Endothelial cell of umbilical vein (primary cell): ENCODE results near the gene PRRX1. TPM values are rescaled to one million over a fixed set of nuclear protein-coding genes. Genes with fewer than 3 reads are reported as not detected.

Experiments
- BruUV-seq: library from RNA; stranded (reverse); fragments of 400-500 nt; replicated peaks from 2 replicates; lab custom pipeline; 2021; lab: Mats Ljungman, UMichigan
- CTCF ChIA-PET: fragments of 300-600, 350-600 bp; sonication (Branson Sonifier 250); formaldehyde crosslinking; loops from one replicate; lab custom pipeline; 2021; ENCODE audit warnings: antibody characterized with exemption, inconsistent platforms; lab: Charles Lee
- POLR2A ChIA-PET: fragments of 300-600, 350-600 bp; sonication (Branson Sonifier 250); formaldehyde crosslinking; loops from one replicate; lab custom pipeline; 2021; ENCODE audit warnings: antibody characterized with exemption, inconsistent platforms; lab: Charles Lee
- DNase-seq: peaks from one replicate; pipeline ENCODE4 v3.0.0-alpha.2; 2011; ENCODE audit warnings: low read depth, low spot score
- FAIRE-seq: peaks from 2 replicates; lab custom pipeline; 2011; peaks lifted over from hg19 to GRCh38; lab: Jason Lieb, UNC
- H2AFZ ChIP-seq: 2 replicates; pipeline ENCODE4 v1.6.0; 2012; ENCODE audit warnings: low read depth, low read length, control low read depth, inconsistent platforms
- H3K27ac ChIP-seq: 2 replicates; pipeline ENCODE4 v1.5.1; 2011; ENCODE audit warnings: low read depth, mild to moderate bottlenecking, control low read depth, low read length, moderate library complexity; ENCODE audit not compliant: insufficient read depth
- H3K27me3 ChIP-seq, 2 experiments: 2 replicates each; pipeline versions ENCODE4 v1.6.0 to v1.6.1; 2011; ENCODE audit warnings: low read length in 2 of 2, mixed read lengths in 1 of 2; ENCODE audit not compliant: control insufficient read depth in 2 of 2, insufficient read depth in 2 of 2
- H3K36me3 ChIP-seq, 2 experiments: 2 replicates in 1 of 2; 3 replicates in 1 of 2; pipeline ENCODE4 v1.5.1; 2011; ENCODE audit warnings: low read length in 2 of 2, mild to moderate bottlenecking in 1 of 2, moderate library complexity in 1 of 2; ENCODE audit not compliant: control insufficient read depth in 2 of 2, insufficient read depth in 2 of 2; ENCODE audit errors: extremely low read depth in 1 of 2
- H3K4me1 ChIP-seq: 3 replicates; pipeline ENCODE4 v1.5.1; 2011; ENCODE audit warnings: mild to moderate bottlenecking, low read length; ENCODE audit not compliant: control insufficient read depth, insufficient read depth; ENCODE audit errors: extremely low read depth
- H3K4me2 ChIP-seq: 2 replicates; pipeline ENCODE4 v1.6.1; 2011; ENCODE audit warnings: low read length, control low read depth, mixed read lengths; ENCODE audit not compliant: insufficient read depth
- H3K4me3 ChIP-seq, 3 experiments: fragments of 200-600 bp in 1 of 3; sonication (generic), shearing (Covaris generic) in 1 of 3; replicated peaks in 1 of 3; 2 replicates each; pipeline ENCODE4 v1.5.1; 2011 to 2016; ENCODE audit warnings: control low read depth in 3 of 3, low read length in 3 of 3, mild to moderate bottlenecking in 2 of 3, inconsistent platforms in 1 of 3, low read depth in 1 of 3, moderate library complexity in 1 of 3; ENCODE audit not compliant: insufficient read depth in 1 of 3
- H3K79me2 ChIP-seq: 2 replicates; pipeline ENCODE4 v1.6.0; 2012; ENCODE audit warnings: low read length, inconsistent platforms; ENCODE audit not compliant: control insufficient read depth, insufficient read depth
- H3K9ac ChIP-seq: replicated peaks from 2 replicates; pipeline ENCODE3; 2011; ENCODE audit warnings: low read length, control low read depth; ENCODE audit not compliant: insufficient read depth; ENCODE audit errors: extremely low read depth
- H3K9me1 ChIP-seq: replicated peaks from 3 replicates; pipeline ENCODE4 v1.6.0; 2011; ENCODE audit warnings: mild to moderate bottlenecking, low read length; ENCODE audit not compliant: control insufficient read depth, insufficient read depth; ENCODE audit errors: extremely low read depth
- H3K9me3 ChIP-seq: replicated peaks from 2 replicates; pipeline ENCODE4 v1.5.1; 2012; ENCODE audit warnings: low read length, inconsistent platforms; ENCODE audit not compliant: control insufficient read depth, insufficient read depth
- H4K20me1 ChIP-seq: replicated peaks from 2 replicates; pipeline ENCODE3; 2011; ENCODE audit warnings: mild to moderate bottlenecking, low read length; ENCODE audit not compliant: control insufficient read depth, insufficient read depth; ENCODE audit errors: extremely low read depth
- EZH2 ChIP-seq: IDR thresholded peaks from 2 replicates; pipeline ENCODE4 v1.6.1; 2012; ENCODE audit warnings: borderline replicate concordance, low read depth, mild to moderate bottlenecking, moderate library complexity, low read length, inconsistent platforms; ENCODE audit not compliant: severe bottlenecking
- FOS ChIP-seq: IDR thresholded peaks from 2 replicates; pipeline ENCODE4 v1.6.1; 2011; ENCODE audit warnings: mild to moderate bottlenecking, low read length, moderate library complexity, borderline replicate concordance; ENCODE audit not compliant: insufficient read depth
- GATA2 ChIP-seq: IDR thresholded peaks from 2 replicates; pipeline ENCODE4 v1.7.0; 2011; ENCODE audit warnings: low read depth, mild to moderate bottlenecking, moderate library complexity, mixed read lengths, low read length; ENCODE audit not compliant: insufficient read length, insufficient read depth
- MYC ChIP-seq: IDR thresholded peaks from one replicate; pipeline ENCODE4 v1.6.1; 2011; ENCODE audit warnings: mild to moderate bottlenecking, low read depth, low read length
- POLR2A ChIP-seq: IDR thresholded peaks from 2 replicates; pipeline ENCODE4 v1.6.1; 2012; ENCODE audit warnings: low read depth, mild to moderate bottlenecking, control low read depth, low read length
- POLR2AphosphoS5 ChIP-seq: IDR thresholded peaks from 2 replicates; pipeline ENCODE4 v1.6.1; 2012; ENCODE audit warnings: low read depth, mild to moderate bottlenecking, control low read depth, low read length, moderate library complexity; ENCODE audit not compliant: insufficient read depth
- dilution Hi-C: fragments of 300-500 bp; cut with MboI; formaldehyde crosslinking; loops from one replicate; pipeline ENCODE4 v1.15.0; 2019; ENCODE audit warnings: low sequenced_read_pairs; ENCODE audit not compliant: extremely low pct_ligation_motif_present
- intact Hi-C: fragments of 100-400 bp; cut with micrococcal nuclease; formaldehyde crosslinking; loops from one replicate; pipeline ENCODE4 v1.10.0; 2022
- polyA plus RNA-seq, 4 experiments: library from polyadenylated mRNA; depleted of rRNA in 3 of 4; stranded (reverse) in 3 of 4; unstranded in 1 of 4; fragments of >200 nt; gene quantifications; 2 replicates each; pipeline versions ENCODE4 v1.2.1 to v1.2.3, GENCODE V29; 2011 to 2012; ENCODE audit warnings: missing spikeins in 1 of 4
- total RNA-seq: library from RNA; stranded (reverse); gene quantifications from 2 replicates; pipeline ENCODE4 v1.2.3, GENCODE V29; 2021
- TF ChIP-seq, protein P1 (sequence below), 2 donors: IDR thresholded peaks; 1 replicate in 1 of 2; 2 replicates in 1 of 2; pipeline ENCODE4 v1.5.1; 2011; ENCODE audit warnings: low read length in 2 of 2, mild to moderate bottlenecking in 2 of 2, moderate library complexity in 2 of 2, control low read depth in 1 of 2, inconsistent platforms in 1 of 2, low read depth in 1 of 2; ENCODE audit not compliant: insufficient read depth in 1 of 2; ENCODE audit errors: extremely low read depth in 1 of 2
- TF ChIP-seq, protein P2 (sequence below): IDR thresholded peaks from 2 replicates; pipeline ENCODE4 v1.6.1; 2011; ENCODE audit not compliant: insufficient read depth, insufficient read length

PRRX1 gene
- total and polyA plus RNA-seq, 2 donors (not counting 3 experiments of a cell fraction or from before 2014, with no cell fraction given) = 0.03 TPM; not detected in 1

DNA sequence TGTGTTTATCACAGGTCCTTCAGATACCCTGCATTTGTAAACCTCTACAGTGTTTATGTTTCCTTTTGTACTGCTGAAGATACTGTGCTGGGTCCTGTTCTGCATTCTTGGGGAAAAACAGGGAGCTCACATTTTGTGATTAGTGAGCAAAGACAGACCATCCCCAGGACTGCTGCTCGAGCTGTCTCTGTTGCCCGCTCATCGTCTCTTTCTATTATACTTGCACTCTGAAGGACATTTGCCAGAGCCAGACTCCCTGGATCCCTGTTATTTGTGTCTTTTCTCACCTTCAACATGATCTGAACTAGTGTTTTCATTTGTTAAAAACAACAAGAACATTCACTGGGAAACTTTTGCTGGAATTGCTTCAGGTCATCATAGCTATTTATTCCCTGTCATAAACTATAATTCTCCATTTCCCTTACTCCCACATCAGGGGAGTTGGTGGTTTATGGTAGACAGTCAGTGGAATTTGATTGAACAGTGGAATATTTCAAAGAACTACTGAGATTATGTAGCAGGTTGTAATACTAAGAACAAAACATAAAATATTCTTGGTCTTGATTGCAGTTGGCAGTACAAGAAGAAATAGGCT, 53.0 kb downstream of the PRRX1 start:
- Histone ChIP-seq H3K9ac (no peak overlapping the region), H3K79me2 (no peaks in the 10 kb centered on the region)
- POLR2A ChIA-PET = no interaction called here

More for the DNA sequence above, 53.0 kb downstream of the PRRX1 start:
- no peak overlapping the region for H3K4me2 ChIP-seq
- dilution Hi-C loops (no loop called here), intact Hi-C loops (no loop called here)
- no peak overlapping the region for H2AFZ ChIP-seq
- TF ChIP-seq, protein P1, sequence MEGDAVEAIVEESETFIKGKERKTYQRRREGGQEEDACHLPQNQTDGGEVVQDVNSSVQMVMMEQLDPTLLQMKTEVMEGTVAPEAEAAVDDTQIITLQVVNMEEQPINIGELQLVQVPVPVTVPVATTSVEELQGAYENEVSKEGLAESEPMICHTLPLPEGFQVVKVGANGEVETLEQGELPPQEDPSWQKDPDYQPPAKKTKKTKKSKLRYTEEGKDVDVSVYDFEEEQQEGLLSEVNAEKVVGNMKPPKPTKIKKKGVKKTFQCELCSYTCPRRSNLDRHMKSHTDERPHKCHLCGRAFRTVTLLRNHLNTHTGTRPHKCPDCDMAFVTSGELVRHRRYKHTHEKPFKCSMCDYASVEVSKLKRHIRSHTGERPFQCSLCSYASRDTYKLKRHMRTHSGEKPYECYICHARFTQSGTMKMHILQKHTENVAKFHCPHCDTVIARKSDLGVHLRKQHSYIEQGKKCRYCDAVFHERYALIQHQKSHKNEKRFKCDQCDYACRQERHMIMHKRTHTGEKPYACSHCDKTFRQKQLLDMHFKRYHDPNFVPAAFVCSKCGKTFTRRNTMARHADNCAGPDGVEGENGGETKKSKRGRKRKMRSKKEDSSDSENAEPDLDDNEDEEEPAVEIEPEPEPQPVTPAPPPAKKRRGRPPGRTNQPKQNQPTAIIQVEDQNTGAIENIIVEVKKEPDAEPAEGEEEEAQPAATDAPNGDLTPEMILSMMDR (IDR thresholded peaks at IDR 0.05; ENCODE audit: extremely low read depth in 1 of 2, insufficient read depth in 1 of 2, low read depth in 1 of 2, low read length in 2 of 2) = no peak
- TF ChIP-seq POLR2A = no peak
- TF ChIP-seq FOS = no peak
- TF ChIP-seq MYC = no peak
- no peak for TF ChIP-seq POLR2AphosphoS5
- no peak for TF ChIP-seq GATA2
- no peak for TF ChIP-seq EZH2
- TF ChIP-seq, protein P2, sequence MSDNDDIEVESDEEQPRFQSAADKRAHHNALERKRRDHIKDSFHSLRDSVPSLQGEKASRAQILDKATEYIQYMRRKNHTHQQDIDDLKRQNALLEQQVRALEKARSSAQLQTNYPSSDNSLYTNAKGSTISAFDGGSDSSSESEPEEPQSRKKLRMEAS = no peak
- no TSS peak for BruUV-seq
- H4K20me1 ChIP-seq = no peaks in the 10 kb centered on the region
- H3K9me1 ChIP-seq = no peaks in the 10 kb centered on the region
- no peaks in the 10 kb centered on the region for H3K36me3 ChIP-seq
- no peak overlapping the region for H3K27ac ChIP-seq
- no peaks in the 10 kb centered on the region for H3K9me3 ChIP-seq
- CTCF ChIA-PET = interaction anchor here (2.0 kb wide), 1 partner anchor 28 kb away, joined by 9 read pairs; no protein-coding TSS in a partner anchor
- DNase-seq = no peak
- H3K4me3 ChIP-seq = no peak overlapping the region
- no peak for FAIRE-seq
- H3K4me1 ChIP-seq = no peaks in the 10 kb centered on the region
- H3K27me3 ChIP-seq = no peaks in the 10 kb centered on the region
